Raji (cell line): ENCODE data around the gene KANSL1.

Experiments used
- POLR2A ChIP-seq: IDR thresholded peaks from 2 replicates; pipeline ENCODE4 v1.6.1; 2011; ENCODE audit warnings: low read depth, low read length, control low read depth; ENCODE audit not compliant: insufficient read depth

Gene KANSL1

GRCh38 chr17:46029627-46030026 lies 163.6 kb downstream of the KANSL1 start:
- no peak for TF ChIP-seq POLR2A

GRCh38 chr17:46028981-46029565 lies 164.2 kb downstream of the KANSL1 start:
- no peak for TF ChIP-seq POLR2A

- TF ChIP-seq POLR2A = no peak
Observed at GRCh38 chr17:46028374-46028773, 164.9 kb downstream of the KANSL1 start.

GRCh38 chr17:46027976-46028325 lies 165.3 kb downstream of the KANSL1 start:
- no peak for TF ChIP-seq POLR2A

- no peak for TF ChIP-seq POLR2A
Observed at GRCh38 chr17:46027048-46027975, 165.9 kb downstream of the KANSL1 start.

GRCh38 chr17:46026166-46027047 lies 166.8 kb downstream of the KANSL1 start:
- TF ChIP-seq POLR2A = no peak

GRCh38 chr17:46025510-46026165 lies 167.6 kb downstream of the KANSL1 start:
- TF ChIP-seq POLR2A = no peak

- TF ChIP-seq POLR2A = no peak
Observed at GRCh38 chr17:46025060-46025459, 168.2 kb downstream of the KANSL1 start.

GRCh38 chr17:46024590-46024989 lies 168.6 kb downstream of the KANSL1 start:
- no peak for TF ChIP-seq POLR2A

- TF ChIP-seq POLR2A = no peak
Observed at GRCh38 chr17:46023783-46024388, 169.3 kb downstream of the KANSL1 start.

GRCh38 chr17:46020998-46021397 lies 172.2 kb downstream of the KANSL1 start:
- no peak for TF ChIP-seq POLR2A

GRCh38 chr17:46020023-46020761 lies 173.0 kb downstream of the KANSL1 start:
- no peak for TF ChIP-seq POLR2A

- no peak for TF ChIP-seq POLR2A
Observed at GRCh38 chr17:46013502-46014165, 179.6 kb downstream of the KANSL1 start.
